Activated T-cell treated with anti-CD3 and anti-CD28 coated beads, Interleukin-2, amount 50 U/mL, for 48 hours (primary cell): ENCODE data around the gene SLC22A23.

ENCODE experiments used
- DNase-seq, 2 experiments: peaks; one replicate each; pipeline ENCODE4 v3.0.0-alpha.2; 2020

Gene SLC22A23, protein sequence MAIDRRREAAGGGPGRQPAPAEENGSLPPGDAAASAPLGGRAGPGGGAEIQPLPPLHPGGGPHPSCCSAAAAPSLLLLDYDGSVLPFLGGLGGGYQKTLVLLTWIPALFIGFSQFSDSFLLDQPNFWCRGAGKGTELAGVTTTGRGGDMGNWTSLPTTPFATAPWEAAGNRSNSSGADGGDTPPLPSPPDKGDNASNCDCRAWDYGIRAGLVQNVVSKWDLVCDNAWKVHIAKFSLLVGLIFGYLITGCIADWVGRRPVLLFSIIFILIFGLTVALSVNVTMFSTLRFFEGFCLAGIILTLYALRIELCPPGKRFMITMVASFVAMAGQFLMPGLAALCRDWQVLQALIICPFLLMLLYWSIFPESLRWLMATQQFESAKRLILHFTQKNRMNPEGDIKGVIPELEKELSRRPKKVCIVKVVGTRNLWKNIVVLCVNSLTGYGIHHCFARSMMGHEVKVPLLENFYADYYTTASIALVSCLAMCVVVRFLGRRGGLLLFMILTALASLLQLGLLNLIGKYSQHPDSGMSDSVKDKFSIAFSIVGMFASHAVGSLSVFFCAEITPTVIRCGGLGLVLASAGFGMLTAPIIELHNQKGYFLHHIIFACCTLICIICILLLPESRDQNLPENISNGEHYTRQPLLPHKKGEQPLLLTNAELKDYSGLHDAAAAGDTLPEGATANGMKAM

DNA sequence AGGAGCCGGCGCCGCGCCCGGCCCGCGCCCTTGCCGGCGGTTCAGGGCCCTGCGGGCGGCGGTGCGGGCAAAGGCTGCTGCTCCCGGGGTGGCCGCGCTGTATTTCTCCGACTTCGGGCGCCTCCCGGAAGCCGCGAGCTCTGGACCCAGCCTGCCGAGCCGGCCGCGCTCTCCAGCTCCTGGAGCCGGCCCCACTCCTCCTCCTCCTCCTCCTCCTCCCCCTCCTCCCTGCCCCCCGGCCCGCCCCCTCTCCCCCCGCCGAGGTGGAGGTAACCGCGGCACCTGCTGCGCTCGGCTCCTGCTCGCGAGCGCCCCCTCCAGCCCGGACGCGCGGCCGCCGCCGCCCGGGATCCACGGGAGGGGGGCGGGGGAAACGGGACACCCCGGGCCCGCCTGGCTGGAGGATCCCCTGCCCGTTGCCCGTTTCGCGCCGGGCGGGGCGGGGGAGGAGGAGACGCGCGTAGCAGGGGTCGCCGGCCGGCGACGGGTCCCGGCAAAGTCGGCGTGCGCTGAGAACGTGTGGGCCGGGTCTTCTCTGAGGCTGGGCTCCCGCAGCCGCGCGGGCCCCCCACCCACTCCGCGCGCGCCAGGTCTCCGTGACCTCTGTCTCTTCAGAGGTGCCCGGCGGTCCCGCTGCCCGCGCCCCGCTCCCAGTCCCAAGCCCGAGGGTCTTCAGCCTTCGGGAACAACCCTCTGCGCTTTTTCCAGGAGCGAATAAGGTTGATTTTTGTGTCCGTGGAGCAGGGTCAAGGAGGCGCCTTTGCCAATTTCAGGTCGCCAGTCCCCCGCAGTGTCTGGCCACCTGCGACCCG, at the start of gene SLC22A23:
Gene SLC22A23 (minus strand): TSS at position 153 of the 812 bp plus-strand sequence. CDS start 491 bp downstream, outside the sequence.
- DNase-seq, result peak; percentile 78 to 80

DNA sequence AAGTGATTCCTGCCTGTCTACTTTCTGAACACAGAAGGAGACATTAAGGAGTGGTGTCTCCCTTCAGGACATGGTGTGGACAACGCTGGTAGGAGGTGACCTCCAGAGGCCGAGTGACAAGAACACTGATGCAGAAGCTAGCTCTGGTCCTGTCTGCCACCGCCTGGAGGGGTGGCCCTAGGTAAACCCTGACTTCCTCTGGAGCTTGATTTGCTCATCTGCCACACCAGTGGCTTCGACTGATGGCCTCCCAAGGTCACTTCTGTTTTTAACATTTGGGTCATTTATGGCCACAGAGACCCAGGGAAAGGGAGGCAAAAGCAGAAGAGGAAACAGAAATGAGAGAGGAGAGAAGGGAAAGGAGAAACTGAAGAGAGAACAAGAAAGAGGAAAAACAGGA, 49.4 kb upstream of the SLC22A23 start:
- DNase-seq, result no peak

DNA sequence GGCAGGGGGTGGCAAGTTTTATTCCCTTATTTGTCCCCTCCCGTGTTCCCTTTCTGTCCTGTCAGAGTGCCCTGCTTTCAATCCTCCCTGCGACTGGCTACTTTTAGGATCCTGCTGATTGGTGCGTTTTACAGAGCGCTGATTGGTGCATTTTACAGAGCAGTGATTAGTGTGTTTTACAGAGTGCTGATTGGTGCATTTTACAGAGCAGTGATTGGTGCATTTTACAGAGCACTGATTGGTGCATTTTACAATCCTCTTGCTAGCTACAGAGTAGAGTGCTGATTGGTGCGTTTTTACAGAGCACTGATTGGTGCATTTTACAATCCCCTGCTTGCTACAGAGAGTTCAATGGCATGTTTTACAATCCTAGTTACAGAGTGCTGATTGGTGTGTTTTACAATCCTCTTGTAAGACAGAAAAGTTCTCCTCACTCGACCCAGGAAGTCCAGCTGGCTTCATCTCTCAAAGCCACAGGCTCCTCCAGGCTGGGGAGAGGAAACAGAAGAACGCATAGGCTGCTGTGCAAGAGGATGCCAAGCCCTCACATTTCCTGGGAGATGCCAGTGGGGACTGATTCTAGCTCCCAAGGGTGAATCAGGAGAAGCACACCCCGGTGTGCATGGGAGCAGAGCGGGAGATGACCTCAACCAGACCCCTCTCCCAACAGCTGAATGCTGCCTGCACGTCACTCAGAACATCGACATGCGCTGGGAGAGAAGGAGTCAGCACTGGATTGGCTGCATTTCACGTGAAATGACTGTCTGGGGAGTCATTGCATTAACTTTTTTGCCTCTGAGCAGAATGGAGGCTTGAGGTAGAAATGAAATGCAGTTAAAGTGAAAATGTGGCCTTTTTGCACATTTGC, 48.3 kb upstream of the SLC22A23 start:
- DNase-seq, result no peak

DNA sequence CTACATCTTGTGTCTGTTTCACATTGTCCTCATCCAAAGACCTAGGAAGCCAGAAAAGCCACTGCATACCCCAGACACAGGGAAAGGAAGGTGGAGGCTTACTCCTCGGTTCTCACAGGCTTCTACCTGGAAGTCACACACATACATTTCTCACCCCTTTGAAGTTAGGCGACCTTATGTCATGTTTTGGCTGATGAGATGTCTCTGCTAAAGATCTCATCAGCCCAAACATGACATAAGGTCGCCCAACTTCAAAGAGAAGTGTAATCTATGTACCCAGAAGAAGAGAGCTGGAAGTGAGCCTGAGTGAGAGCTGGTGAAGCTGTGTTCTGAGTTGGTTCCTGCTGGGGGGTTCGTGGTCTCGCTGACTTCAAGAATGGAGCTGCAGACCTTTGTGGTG, 47.5 kb upstream of the SLC22A23 start:
- DNase-seq, result no peak

DNA sequence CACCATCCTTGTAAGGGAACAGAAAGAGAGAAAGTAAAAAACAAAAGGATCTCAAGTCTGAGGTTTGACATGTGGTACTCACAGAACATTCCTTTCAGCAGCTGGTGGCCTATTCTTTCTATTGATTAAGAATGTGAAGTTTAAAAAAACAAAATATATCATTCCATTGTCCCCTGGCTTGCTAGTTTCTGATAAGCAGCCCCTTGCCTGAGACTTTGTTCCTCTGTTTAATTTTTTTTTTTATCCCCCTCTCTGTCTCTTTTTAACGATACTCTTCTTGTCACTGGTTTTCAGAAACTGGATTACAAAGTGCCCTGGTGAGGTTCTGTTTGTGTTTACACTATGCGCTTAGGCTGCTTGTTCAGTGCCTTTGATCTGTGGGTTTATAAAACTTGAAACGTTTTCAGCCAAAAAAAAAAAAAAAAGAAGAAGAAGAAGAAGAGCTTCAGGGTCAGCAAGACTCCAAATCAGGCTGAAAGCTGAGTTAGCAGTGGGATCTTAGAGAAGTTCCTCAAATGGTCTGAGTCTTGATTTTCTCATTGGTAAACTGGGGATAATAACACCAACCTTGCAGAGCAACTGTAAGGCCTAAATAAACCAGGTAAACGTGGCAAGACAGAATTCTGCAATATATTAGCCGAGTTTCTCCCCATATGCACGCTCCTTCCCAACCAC, 45.1 kb upstream of the SLC22A23 start:
- no peak for DNase-seq

DNA sequence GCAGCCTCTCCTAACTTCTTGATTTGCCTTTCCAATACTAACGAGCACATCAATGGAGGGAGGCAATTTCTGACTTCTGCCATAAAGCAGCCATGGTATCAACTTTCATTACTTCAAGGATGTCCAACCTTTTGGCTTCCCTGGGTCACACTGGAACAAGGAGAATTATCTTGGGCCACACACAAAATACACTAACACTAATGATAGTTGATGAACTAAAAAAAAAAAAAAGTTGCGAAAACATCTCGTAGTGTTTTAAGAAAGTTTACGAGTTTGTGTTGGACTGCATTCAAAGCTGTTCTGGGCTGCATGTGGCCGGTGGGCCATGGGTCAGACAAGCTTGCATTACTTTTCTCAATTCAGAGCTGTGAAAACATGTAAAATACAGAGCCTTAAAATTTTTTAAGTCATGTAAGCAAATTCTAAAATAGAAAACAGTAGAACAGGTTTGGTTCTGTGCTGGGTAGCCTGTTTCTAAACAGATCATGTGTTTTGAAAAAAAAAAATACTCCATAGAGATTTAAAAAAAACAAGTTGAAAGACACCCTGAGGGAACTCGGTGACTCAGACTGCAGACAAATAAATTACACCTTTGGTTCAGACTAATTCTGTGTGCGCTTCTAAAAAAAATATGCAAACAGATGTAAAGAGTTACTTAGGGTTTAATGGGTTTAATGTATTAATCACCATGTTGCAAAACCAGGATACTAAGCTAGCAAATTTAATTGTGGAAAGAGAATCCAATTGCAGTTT, 43.6 kb upstream of the SLC22A23 start:
- DNase-seq, result no peak

DNA sequence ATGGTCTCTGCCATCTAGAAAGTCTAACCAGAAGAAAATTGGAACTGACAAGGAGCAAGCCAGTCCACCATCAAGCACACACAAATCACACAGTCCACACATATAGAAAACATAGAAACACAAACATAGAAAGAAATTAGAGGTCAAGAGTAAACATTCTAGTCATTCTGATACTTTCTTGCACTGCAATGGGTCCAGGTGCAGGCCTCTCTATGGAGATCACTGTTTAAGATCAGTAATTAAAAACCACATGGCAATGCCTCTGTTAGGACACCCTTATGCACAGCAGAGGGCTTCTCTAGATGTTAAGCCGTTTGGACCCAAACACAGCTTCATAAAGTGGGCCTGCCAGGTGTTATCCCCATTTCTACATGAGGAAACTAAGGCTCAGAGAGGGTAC, 42.8 kb upstream of the SLC22A23 start:
- no peak for DNase-seq

DNA sequence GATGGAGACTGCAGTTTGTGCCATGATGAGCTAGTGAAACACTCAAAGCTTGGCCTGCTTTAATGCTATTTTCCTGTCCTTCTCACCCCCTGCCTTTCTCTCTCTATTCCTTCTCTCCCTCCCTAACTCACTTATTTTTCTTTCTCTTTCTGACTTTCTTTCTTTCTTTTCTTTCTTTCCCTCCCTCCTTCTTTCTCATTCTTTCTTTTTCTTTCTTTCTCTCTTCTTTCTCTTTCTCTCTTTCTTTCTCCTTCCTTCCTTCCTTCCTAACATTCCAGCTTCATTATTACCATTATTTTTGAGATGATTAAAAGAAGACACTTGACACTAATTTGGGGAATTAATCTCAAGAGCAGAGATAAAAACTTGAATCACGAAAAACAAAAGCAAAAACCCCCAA, 39.5 kb upstream of the SLC22A23 start:
- no peak for DNase-seq

DNA sequence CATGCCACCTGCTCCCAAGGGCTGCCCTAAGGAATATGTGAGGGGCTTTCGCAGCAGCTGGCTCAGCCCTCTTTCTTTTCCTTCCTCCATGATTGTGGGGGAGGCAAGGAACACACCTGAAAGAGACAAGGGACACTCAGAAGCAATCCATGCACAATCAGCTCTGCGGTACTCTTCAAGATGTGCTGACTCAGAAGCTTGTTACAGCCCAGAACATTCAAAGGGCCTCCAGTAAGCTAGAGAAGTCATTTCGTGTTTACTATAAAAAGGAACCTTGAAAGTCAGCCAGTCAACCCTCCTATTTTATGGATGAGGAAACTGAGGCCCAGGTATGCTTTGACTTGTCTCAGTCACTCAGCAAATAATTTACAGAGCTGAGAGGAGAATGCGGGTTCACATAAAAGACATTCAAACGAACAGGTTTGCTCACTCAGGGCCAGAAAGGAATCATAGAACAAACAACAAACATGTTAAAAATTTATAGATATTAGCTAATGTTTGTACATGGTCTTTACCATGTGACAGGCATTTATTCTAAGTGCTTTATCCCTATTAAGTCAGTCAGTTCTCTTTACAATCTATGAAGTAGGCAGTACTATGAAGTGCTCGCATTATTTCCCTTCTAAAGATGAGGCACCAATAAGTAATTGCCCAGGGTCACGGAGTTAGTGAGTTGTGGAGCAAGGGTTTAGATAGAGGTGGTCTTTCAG, 37.7 kb upstream of the SLC22A23 start:
- no peak for DNase-seq

DNA sequence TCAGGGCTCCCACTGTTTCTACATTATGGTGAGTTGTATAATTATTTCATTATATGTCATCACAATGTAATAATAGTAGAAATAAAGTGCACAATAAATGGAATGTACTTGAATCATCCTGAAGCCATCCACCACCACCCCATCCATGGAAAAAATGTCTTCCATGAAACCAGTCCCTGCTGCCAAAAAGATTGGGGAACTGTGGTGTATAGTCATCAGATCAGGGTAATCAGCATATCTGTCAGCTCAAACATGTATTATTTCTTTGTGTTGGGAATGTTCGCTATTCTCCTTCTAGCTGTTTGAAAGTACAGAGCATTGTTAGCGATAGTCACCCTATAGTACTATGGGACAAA, 33.8 kb upstream of the SLC22A23 start:
- no peak for DNase-seq

DNA sequence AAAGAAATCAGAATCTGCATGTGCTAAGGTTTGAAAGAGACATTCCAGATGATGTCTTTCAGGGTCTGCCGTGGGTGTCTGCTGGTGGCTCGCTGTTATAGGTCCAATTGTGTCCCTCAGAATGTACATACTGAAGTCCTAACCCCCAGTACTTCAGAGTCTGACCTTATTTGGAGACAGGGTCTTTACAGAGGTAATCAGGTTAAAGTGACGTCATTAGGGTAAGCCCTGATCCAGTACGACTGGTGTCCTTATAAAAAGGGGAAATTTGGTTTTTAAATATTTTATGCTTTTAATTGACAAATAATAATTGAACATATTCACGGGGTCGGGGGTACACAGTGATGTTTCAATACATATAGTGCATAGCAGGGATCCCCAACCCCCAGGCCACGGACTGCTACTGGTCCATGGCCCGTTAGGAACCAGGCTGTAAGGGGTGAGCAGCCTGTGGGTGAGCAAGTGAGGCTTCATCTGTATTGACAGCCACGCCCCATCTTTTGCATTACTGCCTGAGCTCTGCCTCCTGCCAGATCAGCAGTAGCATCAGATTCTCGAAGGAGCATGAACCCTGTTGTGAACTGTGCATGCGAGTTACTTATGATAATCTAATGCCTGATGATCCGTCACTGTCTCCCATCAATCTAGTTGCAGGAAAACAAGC, 33.2 kb upstream of the SLC22A23 start:
- DNase-seq, result no peak

DNA sequence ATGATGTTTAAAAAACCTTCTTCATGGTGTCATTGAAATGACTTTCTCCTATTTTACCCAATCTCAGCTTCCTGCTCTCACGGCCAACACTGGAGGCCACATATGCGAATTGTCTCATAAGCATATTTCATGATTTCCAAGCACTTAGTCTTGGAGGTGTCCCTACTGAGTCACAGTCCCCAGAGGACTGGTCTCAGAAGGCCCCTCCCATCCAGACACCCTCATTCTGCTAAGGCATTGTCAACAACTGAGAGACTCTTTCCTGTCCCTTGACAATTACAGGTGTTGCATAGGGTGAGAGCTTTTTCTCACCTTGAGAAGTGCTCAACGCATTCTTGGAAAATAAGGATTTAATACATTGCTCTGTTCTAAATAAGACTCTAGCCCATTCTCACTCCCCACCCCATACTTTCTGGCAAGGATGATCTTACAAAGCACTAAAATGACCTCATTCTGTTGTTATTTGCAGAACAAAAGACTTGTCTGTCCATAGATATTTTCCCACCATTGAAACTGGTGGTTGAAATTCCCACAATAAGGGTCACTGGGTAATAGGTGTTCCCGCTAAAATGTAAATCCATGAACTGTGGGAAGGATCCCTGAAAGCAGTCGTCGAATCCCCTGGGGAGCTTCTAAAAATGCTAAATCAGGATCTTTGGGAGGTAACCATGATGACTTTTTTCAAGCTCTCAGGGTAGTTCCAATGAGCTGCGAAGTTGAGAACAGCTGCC, 32.3 kb upstream of the SLC22A23 start:
- DNase-seq, result no peak

DNA sequence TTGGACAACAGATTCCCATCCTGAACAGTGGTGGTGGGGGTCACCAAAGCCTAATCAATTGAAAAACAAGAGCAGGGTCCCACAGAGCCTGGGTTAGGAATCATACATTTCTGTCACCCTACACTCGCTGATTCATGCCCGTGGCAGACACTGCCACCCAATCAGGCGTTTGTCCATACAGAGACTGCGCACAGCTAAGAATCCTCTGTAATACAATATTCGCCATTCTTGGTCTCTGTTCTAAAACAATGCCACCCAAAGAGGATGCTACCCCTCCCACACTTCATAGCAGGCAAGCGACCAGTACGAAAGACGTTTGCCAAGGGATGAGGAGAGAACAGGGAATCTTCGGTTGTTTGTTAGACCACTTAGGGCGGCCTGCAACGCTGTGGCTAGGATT, 28.1 kb upstream of the SLC22A23 start:
- DNase-seq, result no peak

DNA sequence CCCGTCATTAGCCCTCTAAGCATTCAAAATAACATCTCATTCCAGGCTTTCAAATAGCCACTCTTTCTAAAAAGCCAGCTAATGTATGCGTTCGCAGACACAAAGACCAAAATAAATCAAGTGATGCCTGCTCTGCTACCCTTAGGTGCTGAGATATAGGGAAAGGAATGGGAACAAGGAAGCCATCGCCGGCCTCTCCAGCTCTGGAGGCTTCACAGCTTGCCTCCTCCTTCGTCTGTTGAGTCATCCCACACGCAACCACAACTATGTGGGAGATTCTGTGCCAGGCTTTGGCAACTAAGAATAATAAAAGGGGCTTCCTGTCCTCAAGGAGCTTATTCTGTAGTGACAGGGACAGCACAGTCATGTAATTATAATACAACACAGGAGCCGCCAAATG, 27.3 kb upstream of the SLC22A23 start:
- no peak for DNase-seq

DNA sequence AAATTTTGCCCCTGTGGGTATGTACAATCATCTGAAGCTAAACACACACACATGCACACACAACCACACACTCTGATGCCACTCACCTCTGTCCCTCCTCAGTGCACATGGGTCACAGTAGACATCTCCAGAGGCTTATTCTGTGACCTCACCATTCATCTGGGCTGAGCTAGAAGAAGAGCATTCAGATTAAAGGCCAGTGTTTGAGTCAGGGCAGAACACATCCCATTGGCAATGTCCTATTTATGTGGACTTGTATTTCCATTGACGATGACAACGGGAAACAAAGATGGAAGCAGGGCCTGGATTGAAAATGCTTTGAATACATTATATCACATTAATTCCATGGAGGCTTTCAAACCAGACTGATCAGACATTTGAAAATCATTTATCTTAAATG, 26.8 kb upstream of the SLC22A23 start:
- no peak for DNase-seq

DNA sequence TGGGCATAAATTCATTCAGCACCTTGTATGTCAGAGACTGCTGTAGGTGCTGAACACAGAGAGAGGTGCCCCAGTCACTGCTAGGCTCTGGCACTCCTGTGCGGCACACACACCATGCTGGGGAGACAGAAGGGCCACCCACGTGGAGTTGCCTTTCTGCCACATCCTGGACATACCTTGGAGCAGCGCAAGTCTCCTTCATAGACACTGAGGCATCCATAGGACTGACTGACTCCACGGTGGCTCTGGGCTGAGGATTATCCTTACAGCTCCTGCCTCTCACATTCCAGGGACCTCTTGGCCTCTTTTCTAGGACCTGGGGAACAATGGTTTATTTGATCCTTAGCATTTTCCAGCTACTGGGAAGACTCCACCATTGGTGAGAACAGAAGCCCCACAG, 26.0 kb upstream of the SLC22A23 start:
- DNase-seq, result no peak

DNA sequence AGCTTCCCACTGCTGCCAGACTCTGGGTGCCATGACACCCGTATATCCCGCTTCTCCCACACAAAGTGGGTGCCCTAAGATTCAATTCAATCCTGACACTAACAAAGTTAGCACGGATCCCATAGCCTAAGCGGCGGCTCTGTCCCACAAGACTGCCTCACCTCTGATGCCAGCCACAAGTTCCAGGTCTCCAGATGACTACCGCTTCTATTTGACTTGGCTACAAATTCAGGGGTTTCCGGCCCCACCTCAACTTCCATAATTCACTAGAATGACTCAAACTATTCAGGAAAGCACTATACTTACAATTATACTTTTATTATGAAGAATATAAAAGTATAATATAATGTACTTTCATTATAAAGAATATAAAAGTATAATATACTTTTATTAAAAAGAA, 24.8 kb upstream of the SLC22A23 start:
- no peak for DNase-seq

DNA sequence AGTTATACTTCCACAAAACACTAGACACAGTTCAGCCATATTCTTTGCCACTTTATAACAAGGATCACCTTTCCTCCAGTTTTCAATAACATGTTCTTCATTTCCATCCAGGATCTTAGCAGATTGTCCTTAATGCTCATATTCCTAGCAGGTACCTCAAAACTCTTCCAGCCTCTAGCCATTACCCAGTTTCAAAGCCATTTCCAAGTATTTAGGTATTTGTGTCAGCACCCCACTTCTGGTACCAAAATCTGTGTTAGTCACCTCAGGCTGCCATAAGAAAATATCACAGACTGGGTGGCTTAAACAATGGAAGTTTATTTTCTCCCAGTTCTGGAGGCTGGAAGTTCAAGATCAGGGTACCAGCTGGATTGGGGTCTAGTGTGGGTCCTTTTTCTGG, 23.2 kb upstream of the SLC22A23 start:
- no peak for DNase-seq

DNA sequence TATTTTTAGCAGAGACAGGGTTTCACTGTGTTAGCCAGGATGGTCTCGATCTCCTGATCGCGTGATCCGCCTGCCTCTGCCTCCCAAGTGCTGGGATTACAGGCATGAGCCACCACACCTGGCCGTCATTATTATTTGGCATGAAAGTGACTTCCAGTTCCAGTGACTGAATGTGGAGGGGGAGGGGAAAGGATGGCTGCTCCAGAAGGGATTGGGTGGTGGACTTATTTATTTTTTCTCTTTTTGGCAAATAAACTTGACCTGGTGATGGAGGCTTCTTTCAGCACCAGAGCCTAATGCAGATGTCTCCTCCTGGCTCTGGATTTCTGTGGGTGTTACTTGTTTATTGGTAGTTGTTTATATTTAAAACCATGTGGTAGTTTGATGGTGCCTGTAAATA, 16.9 kb upstream of the SLC22A23 start:
- DNase-seq, result no peak
